ENCODE results near the gene DPH1. TPM values are rescaled to one million over a fixed set of nuclear protein-coding genes. Genes with fewer than 3 reads are reported as not detected.

Gene DPH1
- total RNA-seq, 1 donor from 2014 or later: 38.0 TPM

GRCh38 chr17:2027528-2028233, 2.3 kb upstream of the DPH1 start:
- Histone ChIP-seq H3K4me3 (no peak overlapping the region), H3K4me1 (peaks cover 50% of the 10 kb centered on the region), H3K27me3 (ENCODE audit: low read depth) (peaks cover 61% of the 10 kb centered on the region), H3K36me3 (no peaks in the 10 kb centered on the region), H3K27ac (no peak overlapping the region), H3K9me3 (no peaks in the 10 kb centered on the region)
- intact Hi-C loops (cut with DNase I): no loop called here
- no peak for DNase-seq
- no peak for ATAC-seq
- no peak for TF ChIP-seq CTCF (IDR thresholded peaks at IDR 0.05)

GRCh38 chr17:2028234-2028614, 1.7 kb upstream of the DPH1 start:
- Histone ChIP-seq H3K36me3 (no peaks in the 10 kb centered on the region), H3K4me1 (peaks cover 47% of the 10 kb centered on the region), H3K27ac (no peak overlapping the region), H3K4me3 (no peak overlapping the region), H3K27me3 (ENCODE audit: low read depth) (peaks cover 59% of the 10 kb centered on the region), H3K9me3 (no peaks in the 10 kb centered on the region)
- intact Hi-C loops (cut with DNase I): no loop called here
- TF ChIP-seq CTCF (IDR thresholded peaks at IDR 0.05): no peak
- DNase-seq (no peak), ATAC-seq (no peak)

GRCh38 chr17:2028737-2029136, 1.2 kb upstream of the DPH1 start:
- H3K36me3 ChIP-seq: peaks cover 5% of the 10 kb centered on the region
- H3K9me3 ChIP-seq: no peaks in the 10 kb centered on the region
- no peak overlapping the region for H3K27ac ChIP-seq
- no peak for ATAC-seq
- DNase-seq: no peak
- intact Hi-C loops (cut with DNase I): no loop called here
- H3K4me1 ChIP-seq: peaks cover 46% of the 10 kb centered on the region
- no peak overlapping the region for H3K4me3 ChIP-seq
- TF ChIP-seq CTCF (IDR thresholded peaks at IDR 0.05): no peak
- peaks cover 57% of the 10 kb centered on the region for H3K27me3 ChIP-seq (ENCODE audit: low read depth)

GRCh38 chr17:2030779-2031163, 818 bp downstream of the DPH1 start:
- no peak for DNase-seq
- peak; percentile 36 for TF ChIP-seq CTCF (IDR thresholded peaks at IDR 0.05)
- H3K27me3 ChIP-seq (ENCODE audit: low read depth): peaks cover 38% of the 10 kb centered on the region
- intact Hi-C loops (cut with DNase I): no loop called here
- H3K27ac ChIP-seq: peak overlapping the region; percentile 49
- peaks cover 26% of the 10 kb centered on the region for H3K4me1 ChIP-seq
- H3K36me3 ChIP-seq: peaks cover 14% of the 10 kb centered on the region
- no peak for ATAC-seq
- H3K9me3 ChIP-seq: no peaks in the 10 kb centered on the region
- H3K4me3 ChIP-seq: peak overlapping the region; percentile 96

- H3K4me3 ChIP-seq: no peak overlapping the region
- intact Hi-C loops (cut with DNase I): no loop called here
- peaks cover 19% of the 10 kb centered on the region for H3K4me1 ChIP-seq
- H3K27me3 ChIP-seq (ENCODE audit: low read depth): peaks cover 17% of the 10 kb centered on the region
- ATAC-seq (no peak), DNase-seq (no peak)
- no peaks in the 10 kb centered on the region for H3K9me3 ChIP-seq
- TF ChIP-seq CTCF (IDR thresholded peaks at IDR 0.05): no peak
- H3K27ac ChIP-seq: no peak overlapping the region
- peaks cover 36% of the 10 kb centered on the region for H3K36me3 ChIP-seq
Measured at GRCh38 chr17:2033153-2033552, 3.2 kb downstream of the DPH1 start.
